HG02973 (cell line): ENCODE results near the gene RTL5.

Experiments used
- ATAC-seq: cut with Tn5 transposase; IDR thresholded peaks from one replicate; pipeline ENCODE4 v1.9.1; 2021; ENCODE audit warnings: moderate library complexity; ENCODE audit not compliant: unreplicated experiment

RTL5 gene

GRCh38 chrX:72130156-72130761 lies 1.5 kb downstream of the RTL5 start:
- no peak for ATAC-seq

- no peak for ATAC-seq
These were observed 2.1 kb downstream of the RTL5 start for GRCh38 chrX:72129661-72130060.

GRCh38 chrX:72128881-72129280 lies 2.8 kb downstream of the RTL5 start:
- ATAC-seq, result no peak

- no peak for ATAC-seq
These were observed 3.4 kb downstream of the RTL5 start for GRCh38 chrX:72128183-72128834.

- ATAC-seq, result no peak
These were observed 4.4 kb downstream of the RTL5 start for GRCh38 chrX:72127332-72127731.

GRCh38 chrX:72126539-72127140 lies 5.1 kb downstream of the RTL5 start:
- ATAC-seq, result peak; percentile 61

- ATAC-seq, result no peak
These were observed 5.7 kb downstream of the RTL5 start for GRCh38 chrX:72126048-72126415.

GRCh38 chrX:72125331-72126047 lies 6.2 kb downstream of the RTL5 start:
- ATAC-seq, result no peak

- ATAC-seq, result no peak
These were observed 7.0 kb downstream of the RTL5 start for GRCh38 chrX:72124540-72125201.

- ATAC-seq, result no peak
These were observed 8.1 kb downstream of the RTL5 start for GRCh38 chrX:72123471-72124185.

GRCh38 chrX:72122621-72123337 lies 8.9 kb downstream of the RTL5 start:
- ATAC-seq, result no peak

- no peak for ATAC-seq
These were observed 10.3 kb downstream of the RTL5 start for GRCh38 chrX:72121383-72121782.

- ATAC-seq, result no peak
These were observed 10.9 kb downstream of the RTL5 start for GRCh38 chrX:72120837-72121236.

GRCh38 chrX:72117636-72118210 lies 14.0 kb downstream of the RTL5 start:
- no peak for ATAC-seq

- no peak for ATAC-seq
These were observed 16.3 kb downstream of the RTL5 start for GRCh38 chrX:72115380-72115779.

- ATAC-seq, result no peak
These were observed 16.9 kb downstream of the RTL5 start for GRCh38 chrX:72114807-72115206.

- ATAC-seq, result no peak
These were observed 17.4 kb downstream of the RTL5 start for GRCh38 chrX:72114306-72114705.

- no peak for ATAC-seq
These were observed 18.3 kb downstream of the RTL5 start for GRCh38 chrX:72113461-72113860.

- no peak for ATAC-seq
These were observed 20.6 kb downstream of the RTL5 start for GRCh38 chrX:72110876-72111708.
